NT2/D1 (cell line): ENCODE results near the gene STXBP5L.

ENCODE experiments used
- DNase-seq: peaks from one replicate; pipeline ENCODE4 v3.0.0-alpha.2; 2011; ENCODE audit warnings: low read depth, low spot score
- H3K27me3 ChIP-seq: 2 replicates; pipeline ENCODE4 v1.6.0; 2011; ENCODE audit warnings: mild to moderate bottlenecking; ENCODE audit not compliant: insufficient read length, insufficient read depth
- H3K36me3 ChIP-seq: 2 replicates; pipeline ENCODE4 v1.6.1; 2011; ENCODE audit warnings: mild to moderate bottlenecking, low read length, mixed read lengths; ENCODE audit not compliant: insufficient read depth, insufficient read length
- H3K4me1 ChIP-seq: 2 replicates; pipeline ENCODE4 v1.5.1; 2011; ENCODE audit not compliant: insufficient read depth, insufficient read length
- H3K4me3 ChIP-seq: 2 replicates; pipeline ENCODE4 v1.5.1; 2011; ENCODE audit warnings: low read depth; ENCODE audit not compliant: insufficient read length
- H3K9ac ChIP-seq: 2 replicates; pipeline ENCODE4 v1.6.0; 2011; ENCODE audit warnings: low read depth; ENCODE audit not compliant: insufficient read length
- H3K9me3 ChIP-seq: 2 replicates; pipeline ENCODE4 v1.5.1; 2011; ENCODE audit warnings: mild to moderate bottlenecking, low read length; ENCODE audit not compliant: insufficient read depth
- SUZ12 ChIP-seq: IDR thresholded peaks from 2 replicates; pipeline ENCODE4 v1.6.1; 2011; ENCODE audit not compliant: insufficient read length, insufficient read depth; ENCODE audit errors: extremely low read depth
- YY1 ChIP-seq: IDR thresholded peaks from 2 replicates; pipeline ENCODE4 v1.6.1; 2011; ENCODE audit not compliant: insufficient read length, insufficient read depth
- ZNF274 ChIP-seq: IDR thresholded peaks from 2 replicates; pipeline ENCODE4 v1.6.1; 2011; ENCODE audit warnings: mild to moderate bottlenecking, low read depth, low read length

Gene STXBP5L

GRCh38 chr3:121231872-121232271 lies 323.9 kb downstream of the STXBP5L start:
- Histone ChIP-seq H3K27me3 (no peaks in the 10 kb centered on the region), H3K9ac (no peak overlapping the region), H3K9me3 (no peaks in the 10 kb centered on the region), H3K4me1 (no peaks in the 10 kb centered on the region), H3K4me3 (no peak overlapping the region), H3K36me3 (no peaks in the 10 kb centered on the region)
- no peak for DNase-seq
- no peak for TF ChIP-seq ZNF274
- no peak for TF ChIP-seq YY1
- TF ChIP-seq SUZ12 = no peak

- H3K27me3 ChIP-seq = no peaks in the 10 kb centered on the region
- no peak overlapping the region for H3K9ac ChIP-seq
- H3K36me3 ChIP-seq = no peaks in the 10 kb centered on the region
- H3K4me3 ChIP-seq = no peak overlapping the region
- no peak for TF ChIP-seq SUZ12
- no peak for TF ChIP-seq ZNF274
- TF ChIP-seq YY1 = no peak
- no peaks in the 10 kb centered on the region for H3K4me1 ChIP-seq
- no peak for DNase-seq
- H3K9me3 ChIP-seq = no peaks in the 10 kb centered on the region
Measured at GRCh38 chr3:121232309-121233225, 324.6 kb downstream of the STXBP5L start.

GRCh38 chr3:121243208-121243607 lies 335.2 kb downstream of the STXBP5L start:
- Histone ChIP-seq H3K36me3 (no peaks in the 10 kb centered on the region), H3K4me3 (no peak overlapping the region), H3K4me1 (no peaks in the 10 kb centered on the region), H3K27me3 (no peaks in the 10 kb centered on the region), H3K9ac (no peak overlapping the region), H3K9me3 (no peaks in the 10 kb centered on the region)
- no peak for DNase-seq
- TF ChIP-seq ZNF274 = no peak
- TF ChIP-seq SUZ12 = no peak
- TF ChIP-seq YY1 = no peak

- no peak overlapping the region for H3K4me3 ChIP-seq
- no peaks in the 10 kb centered on the region for H3K36me3 ChIP-seq
- H3K4me1 ChIP-seq = no peaks in the 10 kb centered on the region
- DNase-seq = no peak
- TF ChIP-seq ZNF274 = no peak
- TF ChIP-seq YY1 = no peak
- no peak for TF ChIP-seq SUZ12
- no peaks in the 10 kb centered on the region for H3K27me3 ChIP-seq
- H3K9ac ChIP-seq = no peak overlapping the region
- no peaks in the 10 kb centered on the region for H3K9me3 ChIP-seq
Measured at GRCh38 chr3:121252676-121253075, 344.7 kb downstream of the STXBP5L start.

GRCh38 chr3:121269389-121269788 lies 361.4 kb downstream of the STXBP5L start:
- H3K4me3 ChIP-seq = no peak overlapping the region
- H3K27me3 ChIP-seq = no peaks in the 10 kb centered on the region
- TF ChIP-seq SUZ12 = no peak
- no peak for TF ChIP-seq YY1
- H3K9me3 ChIP-seq = no peaks in the 10 kb centered on the region
- DNase-seq = no peak
- no peaks in the 10 kb centered on the region for H3K4me1 ChIP-seq
- no peak overlapping the region for H3K9ac ChIP-seq
- no peaks in the 10 kb centered on the region for H3K36me3 ChIP-seq

GRCh38 chr3:121274411-121274810 lies 366.4 kb downstream of the STXBP5L start:
- DNase-seq = no peak
- no peak overlapping the region for H3K4me3 ChIP-seq
- H3K36me3 ChIP-seq = no peaks in the 10 kb centered on the region
- H3K9ac ChIP-seq = no peak overlapping the region
- H3K27me3 ChIP-seq = no peaks in the 10 kb centered on the region
- no peaks in the 10 kb centered on the region for H3K9me3 ChIP-seq
- no peaks in the 10 kb centered on the region for H3K4me1 ChIP-seq
- TF ChIP-seq ZNF274 (no peak), YY1 (no peak), SUZ12 (no peak)

- DNase-seq = no peak
- Histone ChIP-seq H3K9ac (no peak overlapping the region), H3K27me3 (no peaks in the 10 kb centered on the region), H3K4me3 (no peak overlapping the region), H3K4me1 (no peaks in the 10 kb centered on the region), H3K9me3 (no peaks in the 10 kb centered on the region), H3K36me3 (no peaks in the 10 kb centered on the region)
- TF ChIP-seq SUZ12 = no peak
Measured at GRCh38 chr3:121295452-121295851, 387.4 kb downstream of the STXBP5L start.

- DNase-seq = no peak
- no peak overlapping the region for H3K9ac ChIP-seq
Measured at GRCh38 chr3:121295979-121296378, 388.0 kb downstream of the STXBP5L start.

More at GRCh38 chr3:121295979-121296378, 388.0 kb downstream of the STXBP5L start:
- Histone ChIP-seq H3K27me3 (no peaks in the 10 kb centered on the region), H3K9me3 (no peaks in the 10 kb centered on the region), H3K4me3 (no peak overlapping the region), H3K36me3 (no peaks in the 10 kb centered on the region), H3K4me1 (no peaks in the 10 kb centered on the region)
- no peak for TF ChIP-seq ZNF274
- TF ChIP-seq SUZ12 = no peak
- no peak for TF ChIP-seq YY1
